HCT116 (cell line): ENCODE results near the gene LRRC43. TPM values are rescaled to one million over a fixed set of nuclear protein-coding genes. Genes with fewer than 3 reads are reported as not detected.

ENCODE experiments used
- ATAC-seq: fragments of 200-7000 bp; cut with Tn5 transposase; 2 replicates; pipeline ENCODE4 v1.9.1; 2020; ENCODE audit warnings: mild to moderate bottlenecking, moderate library complexity
- BruUV-seq: library from RNA; stranded (reverse); fragments of 400-500 nt; replicated peaks from 2 replicates; lab custom pipeline; 2021; lab: Mats Ljungman, UMichigan
- CTCF ChIA-PET: fragments of 300-600 bp; sonication (Branson Sonifier 250); formaldehyde crosslinking; loops from one replicate; lab custom pipeline; 2021; ENCODE audit warnings: antibody characterized with exemption; lab: Charles Lee
- POLR2A ChIA-PET: fragments of 300-600, 350-600 bp; sonication (Branson Sonifier 250); formaldehyde crosslinking; loops from one replicate; lab custom pipeline; 2021; ENCODE audit warnings: antibody characterized with exemption; lab: Charles Lee
- RAD21 ChIA-PET, 2 experiments: fragments of 300-600 bp; sonication (Branson Sonifier 250); formaldehyde crosslinking; loops; one replicate each; lab custom pipeline; 2023; ENCODE audit warnings: low total read pairs in 2 of 2; ENCODE audit not compliant: uncharacterized antibody in 2 of 2, unreplicated experiment in 2 of 2, low non-redundant PET in 1 of 2; lab: Charles Lee
- DNase-seq: peaks from one replicate; pipeline ENCODE4 v3.0.0-alpha.2; 2010; ENCODE audit warnings: low read depth, low spot score
- H2AFZ ChIP-seq: fragments of 200-600 bp; shearing (Covaris generic), sonication (generic); 2 replicates; pipeline ENCODE4 v1.6.1; 2017; ENCODE audit warnings: low read depth, mixed run types, mixed read lengths, antibody characterized with exemption, low read length; ENCODE audit not compliant: poor library complexity, severe bottlenecking
- H3K27ac ChIP-seq: 2 replicates; pipeline ENCODE4 v1.5.1; 2012; ENCODE audit warnings: low read depth, low read length
- H3K27me3 ChIP-seq: fragments of 200-600 bp; sonication (generic); 2 replicates; pipeline ENCODE4 v1.6.1; 2016; ENCODE audit warnings: mixed run types, low read length, mixed read lengths; ENCODE audit not compliant: insufficient read depth
- H3K36me3 ChIP-seq, 2 experiments: fragments of 200-500 bp in 1 of 2; fragments of 200-600 bp in 1 of 2; sonication (Bioruptor generic) in 1 of 2; sonication (generic) in 1 of 2; 2 replicates each; pipeline versions ENCODE4 v1.5.1 to v1.6.1; 2014 to 2016; ENCODE audit warnings: low read length in 2 of 2, inconsistent platforms in 1 of 2, mixed read lengths in 1 of 2, mixed run types in 1 of 2; ENCODE audit not compliant: insufficient read depth in 2 of 2, control insufficient read depth in 1 of 2
- H3K4me1 ChIP-seq, 2 experiments: fragments of 200-600 bp in 1 of 2; sonication (generic) in 1 of 2; 2 replicates each; pipeline versions ENCODE4 v1.5.1 to v1.6.1; 2012 to 2017; ENCODE audit warnings: low read length in 2 of 2, inconsistent platforms in 1 of 2, mild to moderate bottlenecking in 1 of 2, mixed read lengths in 1 of 2, mixed run types in 1 of 2, moderate library complexity in 1 of 2; ENCODE audit not compliant: insufficient read depth in 2 of 2, control insufficient read depth in 1 of 2
- H3K4me2 ChIP-seq: fragments of 200-600 bp; sonication (generic); 2 replicates; pipeline ENCODE4 v1.6.1; 2017; ENCODE audit warnings: mixed run types, low read length, mixed read lengths
- H3K4me3 ChIP-seq, 2 experiments: fragments of 200-600 bp in 1 of 2; sonication (generic) in 1 of 2; replicated peaks in 1 of 2; 2 replicates each; pipeline ENCODE4 v1.5.1; 2011 to 2016; ENCODE audit warnings: low read length in 2 of 2, control low read depth in 1 of 2, low read depth in 1 of 2, mild to moderate bottlenecking in 1 of 2, mixed read lengths in 1 of 2, mixed run types in 1 of 2
- H3K79me2 ChIP-seq: fragments of 200-600 bp; sonication (generic); 2 replicates; pipeline ENCODE4 v1.6.1; 2017; ENCODE audit warnings: mild to moderate bottlenecking, mixed run types, low read length, moderate library complexity, mixed read lengths; ENCODE audit not compliant: insufficient read depth
- H3K9ac ChIP-seq: fragments of 200-600 bp; sonication (generic); 2 replicates; pipeline ENCODE4 v1.6.1; 2016; ENCODE audit warnings: low read length, mixed read lengths
- H3K9me2 ChIP-seq: fragments of 200-600 bp; sonication (generic), shearing (Covaris generic); 2 replicates; pipeline ENCODE4 v1.6.1; 2017; ENCODE audit warnings: mixed run types, mild to moderate bottlenecking, moderate library complexity; ENCODE audit not compliant: insufficient read depth
- H3K9me3 ChIP-seq, 2 experiments: fragments of 200-500 bp in 1 of 2; fragments of 200-600 bp in 1 of 2; sonication (Bioruptor generic) in 1 of 2; sonication (generic) in 1 of 2; 2 replicates each; pipeline ENCODE4 v1.6.1; 2014 to 2017; ENCODE audit warnings: low read length in 2 of 2, mixed read lengths in 2 of 2, inconsistent platforms in 1 of 2, low read depth in 1 of 2, mild to moderate bottlenecking in 1 of 2, mixed run types in 1 of 2, moderate library complexity in 1 of 2; ENCODE audit not compliant: control insufficient read depth in 1 of 2, insufficient read depth in 1 of 2
- H4K20me1 ChIP-seq: fragments of 200-600 bp; sonication (generic), shearing (Covaris generic); 2 replicates; pipeline ENCODE4 v1.6.1; 2017; ENCODE audit warnings: mixed run types, mild to moderate bottlenecking, moderate library complexity; ENCODE audit not compliant: insufficient read depth
- CBX3 ChIP-seq: IDR thresholded peaks from 2 replicates; pipeline ENCODE4 v1.6.1; 2012; ENCODE audit warnings: low read depth
- CEBPB ChIP-seq: IDR thresholded peaks from 2 replicates; pipeline ENCODE4 v1.6.1; 2012; ENCODE audit warnings: low read depth
- EGR1 ChIP-seq: IDR thresholded peaks from 2 replicates; pipeline ENCODE4 v1.6.1; 2012; ENCODE audit warnings: low read depth
- EZH2 ChIP-seq: fragments of 200-600 bp; sonication (generic); IDR thresholded peaks from 2 replicates; pipeline ENCODE4 v1.6.1; 2017; ENCODE audit warnings: antibody characterized with exemption, mixed run types
- EZH2phosphoT487 ChIP-seq: fragments of 200-600 bp; IDR thresholded peaks from 2 replicates; pipeline ENCODE4 v1.6.1; 2018; ENCODE audit warnings: antibody characterized with exemption, borderline replicate concordance
- FOSL1 ChIP-seq: IDR thresholded peaks from 2 replicates; pipeline ENCODE4 v1.6.1; 2012; ENCODE audit warnings: low read depth
- JUND ChIP-seq: IDR thresholded peaks from 2 replicates; pipeline ENCODE4 v1.6.1; 2012
- POLR2A ChIP-seq: IDR thresholded peaks from 2 replicates; pipeline ENCODE4 v1.7.0; 2011; ENCODE audit warnings: borderline replicate concordance; ENCODE audit not compliant: insufficient read depth, insufficient read length; ENCODE audit errors: extremely low read depth
- POLR2AphosphoS5 ChIP-seq: IDR thresholded peaks from 2 replicates; pipeline ENCODE4 v1.6.1; 2011; ENCODE audit warnings: mild to moderate bottlenecking, low read depth, low read length, moderate library complexity
- SRF ChIP-seq: IDR thresholded peaks from 2 replicates; pipeline ENCODE4 v1.6.1; 2012; ENCODE audit warnings: low read depth
- TCF7L2 ChIP-seq: IDR thresholded peaks from 2 replicates; pipeline ENCODE4 v1.7.0; 2011; ENCODE audit warnings: borderline replicate concordance, inconsistent platforms; ENCODE audit not compliant: insufficient read depth, insufficient read length; ENCODE audit errors: extremely low read depth
- YY1 ChIP-seq: IDR thresholded peaks from 2 replicates; pipeline ENCODE4 v1.6.1; 2011; ENCODE audit warnings: low read length, low read depth, moderate library complexity, mild to moderate bottlenecking; ENCODE audit not compliant: insufficient replicate concordance; ENCODE audit errors: extremely low read depth
- ZNF274 ChIP-seq: fragments of 200-500 bp; sonication (Bioruptor generic); IDR thresholded peaks from 2 replicates; pipeline ENCODE4 v1.6.1; 2014; ENCODE audit warnings: mild to moderate bottlenecking, low read depth, low read length, inconsistent platforms
- intact Hi-C: fragments of 100-400 bp; cut with micrococcal nuclease; formaldehyde crosslinking; loops from 2 replicates; pipeline ENCODE4 v1.10.0; 2022
- total RNA-seq: library from RNA; stranded (reverse); gene quantifications from one replicate; pipeline ENCODE4 v1.2.1, GENCODE V29; 2021; ENCODE audit not compliant: unreplicated experiment
- TF ChIP-seq, protein P1 (sequence below): IDR thresholded peaks from 2 replicates; pipeline ENCODE4 v1.6.1; 2012; ENCODE audit warnings: low read depth
- TF ChIP-seq, protein P2 (sequence below), 3 experiments: fragments of 200-600 bp in 1 of 3; sonication (generic) in 1 of 3; IDR thresholded peaks in 2 of 3; conservative IDR thresholded peaks in 1 of 3; 2 replicates each; pipeline ENCODE4 v1.5.1; 2012 to 2017; ENCODE audit warnings: low read depth in 2 of 3, low read length in 2 of 3, antibody characterized with exemption in 1 of 3, borderline replicate concordance in 1 of 3, control low read depth in 1 of 3, mild to moderate bottlenecking in 1 of 3, mixed read lengths in 1 of 3, mixed run types in 1 of 3, moderate library complexity in 1 of 3; ENCODE audit not compliant: insufficient read depth in 1 of 3
- TF ChIP-seq, protein P3 (sequence below): IDR thresholded peaks from 2 replicates; pipeline ENCODE4 v1.6.1; 2012
- TF ChIP-seq, protein P4 (sequence below): IDR thresholded peaks from 2 replicates; pipeline ENCODE4 v1.6.1; 2011; ENCODE audit warnings: mild to moderate bottlenecking, low read length, moderate library complexity; ENCODE audit not compliant: insufficient replicate concordance; ENCODE audit errors: extremely low read depth

The LRRC43 gene
- total RNA-seq, 1 experiment from 2014 or later, result not detected

DNA sequence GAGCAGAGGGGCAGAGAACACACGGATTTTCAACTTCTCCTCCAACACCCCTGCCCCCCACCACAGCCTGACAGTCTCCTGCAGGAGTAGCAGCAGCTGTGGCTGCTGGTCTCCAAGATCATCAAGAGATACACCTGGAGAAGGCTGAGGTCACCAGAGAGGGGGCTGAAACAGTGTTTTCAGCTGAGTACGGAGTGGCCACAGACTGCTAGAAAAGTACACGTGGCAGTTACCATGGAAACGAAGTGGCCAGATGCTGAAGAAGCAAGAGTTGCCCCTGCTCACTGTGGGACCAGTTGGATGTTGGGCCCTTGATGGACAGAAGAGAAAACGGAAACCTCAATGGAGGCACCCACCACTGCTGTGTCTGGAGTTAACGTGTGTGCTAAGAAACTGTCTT is 47.9 kb downstream of the LRRC43 start:
- Histone ChIP-seq H3K79me2 (no peaks in the 10 kb centered on the region), H4K20me1 (no peaks in the 10 kb centered on the region), H3K4me3 (no peak overlapping the region), H3K4me1 (peaks cover 0 to 8% of the 10 kb centered on the region in 2 experiments; a peak in 2 of 4 replicates), H2AFZ (no peak overlapping the region), H3K4me2 (no peak overlapping the region), H3K9me3 (no peaks in the 10 kb centered on the region), H3K27me3 (no peaks in the 10 kb centered on the region), H3K27ac (no peak overlapping the region), H3K9me2 (no peaks in the 10 kb centered on the region), H3K9ac (no peak overlapping the region), H3K36me3 (peaks cover 4 to 7% of the 10 kb centered on the region in 2 experiments)
- intact Hi-C loops, result no loop called here
- ChIA-PET CTCF (no interaction called here), POLR2A (no interaction called here), RAD21 (no interaction called here)
- TF ChIP-seq CEBPB, result no peak
- TF ChIP-seq, protein P1, sequence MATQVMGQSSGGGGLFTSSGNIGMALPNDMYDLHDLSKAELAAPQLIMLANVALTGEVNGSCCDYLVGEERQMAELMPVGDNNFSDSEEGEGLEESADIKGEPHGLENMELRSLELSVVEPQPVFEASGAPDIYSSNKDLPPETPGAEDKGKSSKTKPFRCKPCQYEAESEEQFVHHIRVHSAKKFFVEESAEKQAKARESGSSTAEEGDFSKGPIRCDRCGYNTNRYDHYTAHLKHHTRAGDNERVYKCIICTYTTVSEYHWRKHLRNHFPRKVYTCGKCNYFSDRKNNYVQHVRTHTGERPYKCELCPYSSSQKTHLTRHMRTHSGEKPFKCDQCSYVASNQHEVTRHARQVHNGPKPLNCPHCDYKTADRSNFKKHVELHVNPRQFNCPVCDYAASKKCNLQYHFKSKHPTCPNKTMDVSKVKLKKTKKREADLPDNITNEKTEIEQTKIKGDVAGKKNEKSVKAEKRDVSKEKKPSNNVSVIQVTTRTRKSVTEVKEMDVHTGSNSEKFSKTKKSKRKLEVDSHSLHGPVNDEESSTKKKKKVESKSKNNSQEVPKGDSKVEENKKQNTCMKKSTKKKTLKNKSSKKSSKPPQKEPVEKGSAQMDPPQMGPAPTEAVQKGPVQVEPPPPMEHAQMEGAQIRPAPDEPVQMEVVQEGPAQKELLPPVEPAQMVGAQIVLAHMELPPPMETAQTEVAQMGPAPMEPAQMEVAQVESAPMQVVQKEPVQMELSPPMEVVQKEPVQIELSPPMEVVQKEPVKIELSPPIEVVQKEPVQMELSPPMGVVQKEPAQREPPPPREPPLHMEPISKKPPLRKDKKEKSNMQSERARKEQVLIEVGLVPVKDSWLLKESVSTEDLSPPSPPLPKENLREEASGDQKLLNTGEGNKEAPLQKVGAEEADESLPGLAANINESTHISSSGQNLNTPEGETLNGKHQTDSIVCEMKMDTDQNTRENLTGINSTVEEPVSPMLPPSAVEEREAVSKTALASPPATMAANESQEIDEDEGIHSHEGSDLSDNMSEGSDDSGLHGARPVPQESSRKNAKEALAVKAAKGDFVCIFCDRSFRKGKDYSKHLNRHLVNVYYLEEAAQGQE, result no peak
- TF ChIP-seq CBX3, result no peak
- TF ChIP-seq TCF7L2, result no peak
- TF ChIP-seq, protein P2, sequence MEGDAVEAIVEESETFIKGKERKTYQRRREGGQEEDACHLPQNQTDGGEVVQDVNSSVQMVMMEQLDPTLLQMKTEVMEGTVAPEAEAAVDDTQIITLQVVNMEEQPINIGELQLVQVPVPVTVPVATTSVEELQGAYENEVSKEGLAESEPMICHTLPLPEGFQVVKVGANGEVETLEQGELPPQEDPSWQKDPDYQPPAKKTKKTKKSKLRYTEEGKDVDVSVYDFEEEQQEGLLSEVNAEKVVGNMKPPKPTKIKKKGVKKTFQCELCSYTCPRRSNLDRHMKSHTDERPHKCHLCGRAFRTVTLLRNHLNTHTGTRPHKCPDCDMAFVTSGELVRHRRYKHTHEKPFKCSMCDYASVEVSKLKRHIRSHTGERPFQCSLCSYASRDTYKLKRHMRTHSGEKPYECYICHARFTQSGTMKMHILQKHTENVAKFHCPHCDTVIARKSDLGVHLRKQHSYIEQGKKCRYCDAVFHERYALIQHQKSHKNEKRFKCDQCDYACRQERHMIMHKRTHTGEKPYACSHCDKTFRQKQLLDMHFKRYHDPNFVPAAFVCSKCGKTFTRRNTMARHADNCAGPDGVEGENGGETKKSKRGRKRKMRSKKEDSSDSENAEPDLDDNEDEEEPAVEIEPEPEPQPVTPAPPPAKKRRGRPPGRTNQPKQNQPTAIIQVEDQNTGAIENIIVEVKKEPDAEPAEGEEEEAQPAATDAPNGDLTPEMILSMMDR (IDR thresholded peaks at IDR 0.05 in 2 of 3, conservative IDR thresholded peaks at IDR 0.05 in 1 of 3; ENCODE audit: borderline replicate concordance in 1 of 3, insufficient read depth in 1 of 3, low read depth in 2 of 3, low read length in 2 of 3), result no peak
- TF ChIP-seq EZH2phosphoT487, result no peak
- TF ChIP-seq FOSL1, result no peak
- TF ChIP-seq, protein P3, sequence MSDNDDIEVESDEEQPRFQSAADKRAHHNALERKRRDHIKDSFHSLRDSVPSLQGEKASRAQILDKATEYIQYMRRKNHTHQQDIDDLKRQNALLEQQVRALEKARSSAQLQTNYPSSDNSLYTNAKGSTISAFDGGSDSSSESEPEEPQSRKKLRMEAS, result no peak
- no peak for TF ChIP-seq EZH2
- no peak for TF ChIP-seq JUND
- TF ChIP-seq POLR2A, result no peak
- no peak for TF ChIP-seq SRF
- TF ChIP-seq POLR2AphosphoS5, result no peak
- no peak for TF ChIP-seq EGR1
- TF ChIP-seq ZNF274, result no peak
- TF ChIP-seq, protein P4, sequence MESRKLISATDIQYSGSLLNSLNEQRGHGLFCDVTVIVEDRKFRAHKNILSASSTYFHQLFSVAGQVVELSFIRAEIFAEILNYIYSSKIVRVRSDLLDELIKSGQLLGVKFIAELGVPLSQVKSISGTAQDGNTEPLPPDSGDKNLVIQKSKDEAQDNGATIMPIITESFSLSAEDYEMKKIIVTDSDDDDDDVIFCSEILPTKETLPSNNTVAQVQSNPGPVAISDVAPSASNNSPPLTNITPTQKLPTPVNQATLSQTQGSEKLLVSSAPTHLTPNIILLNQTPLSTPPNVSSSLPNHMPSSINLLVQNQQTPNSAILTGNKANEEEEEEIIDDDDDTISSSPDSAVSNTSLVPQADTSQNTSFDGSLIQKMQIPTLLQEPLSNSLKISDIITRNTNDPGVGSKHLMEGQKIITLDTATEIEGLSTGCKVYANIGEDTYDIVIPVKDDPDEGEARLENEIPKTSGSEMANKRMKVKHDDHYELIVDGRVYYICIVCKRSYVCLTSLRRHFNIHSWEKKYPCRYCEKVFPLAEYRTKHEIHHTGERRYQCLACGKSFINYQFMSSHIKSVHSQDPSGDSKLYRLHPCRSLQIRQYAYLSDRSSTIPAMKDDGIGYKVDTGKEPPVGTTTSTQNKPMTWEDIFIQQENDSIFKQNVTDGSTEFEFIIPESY, result no peak
- TF ChIP-seq YY1, result no peak
- no peak for DNase-seq
- no TSS peak for BruUV-seq
- no peak for ATAC-seq
